Stimulated activated naive CD8-positive, alpha-beta T cell treated with anti-CD3 and anti-CD28 coated beads, Interleukin-15, amount 100 ng/mL, for 72 hours (primary cell): ENCODE measurements around the gene DDX20.

ENCODE experiments used
- ATAC-seq: fragments of 150-1000 bp; cut with Tn5 transposase; 2 replicates; pipeline ENCODE4 v1.10.0; 2021; ENCODE audit warnings: mild to moderate bottlenecking, moderate library complexity
- DNase-seq, 2 donors: peaks; one replicate each; pipeline ENCODE4 v3.0.0; 2021 to 2022
- H3K27ac Mint-ChIP-seq, 2 donors: one replicate each; pipeline ENCODE4 v1.8.0; 2022; ENCODE audit warnings: mild to moderate bottlenecking in 2 of 2, mixed read lengths in 2 of 2, moderate library complexity in 2 of 2
- H3K27me3 Mint-ChIP-seq: one replicate; pipeline ENCODE4 v1.8.0; 2022; ENCODE audit warnings: mixed read lengths
- H3K4me1 Mint-ChIP-seq: one replicate; pipeline ENCODE4 v1.8.0; 2022; ENCODE audit warnings: mild to moderate bottlenecking, mixed read lengths
- H3K4me3 Mint-ChIP-seq, 2 donors: one replicate each; pipeline ENCODE4 v1.8.0; 2022; ENCODE audit warnings: mild to moderate bottlenecking in 2 of 2, mixed read lengths in 2 of 2, moderate library complexity in 1 of 2
- H3K9me3 Mint-ChIP-seq, 2 donors: one replicate each; pipeline ENCODE4 v1.8.0; 2022; ENCODE audit warnings: mixed read lengths in 2 of 2

DDX20 gene

DNA sequence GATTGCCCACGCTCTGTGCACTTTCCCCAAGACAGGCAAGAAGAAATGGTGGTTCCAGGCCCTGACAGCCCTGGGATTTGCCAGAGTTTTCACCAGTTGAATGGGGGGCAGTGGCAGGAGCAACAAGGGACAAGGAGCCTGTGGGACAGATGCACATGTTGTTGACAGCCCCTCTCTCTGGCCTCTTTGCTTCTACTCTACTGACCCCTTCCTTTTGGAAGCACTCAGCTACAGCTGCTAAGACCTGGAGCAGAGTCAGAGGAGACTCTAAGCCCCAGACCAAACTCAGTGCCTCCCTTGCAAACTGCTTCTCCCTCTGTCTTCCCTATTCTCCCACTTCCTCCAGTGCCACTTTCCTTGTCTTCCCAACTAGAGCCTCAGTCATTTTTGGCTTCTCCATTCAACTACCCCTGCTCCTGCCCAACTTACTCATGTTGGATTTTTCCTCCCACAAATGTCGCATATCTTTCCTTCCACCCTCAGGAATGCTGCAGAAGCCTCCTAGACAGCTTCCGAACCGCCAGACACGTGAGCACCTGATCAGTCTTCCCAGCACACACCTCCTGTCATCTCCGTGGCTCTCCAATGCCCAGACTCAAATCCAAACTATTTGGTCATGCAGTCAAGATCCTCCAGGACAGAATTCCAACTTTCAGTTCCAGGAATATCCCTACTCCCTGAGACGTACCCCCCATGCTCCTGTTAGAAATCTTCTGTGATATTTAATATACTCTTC lies 25.6 kb upstream of the DDX20 start:
- peaks cover 6% of the 10 kb centered on the region for H3K4me1 Mint-ChIP-seq
- DNase-seq (no peak), ATAC-seq (no peak)
- no peak overlapping the region for H3K4me3 Mint-ChIP-seq
- no peaks in the 10 kb centered on the region for H3K27me3 Mint-ChIP-seq
- no peak overlapping the region for H3K27ac Mint-ChIP-seq
- no peaks in the 10 kb centered on the region for H3K9me3 Mint-ChIP-seq

DNA sequence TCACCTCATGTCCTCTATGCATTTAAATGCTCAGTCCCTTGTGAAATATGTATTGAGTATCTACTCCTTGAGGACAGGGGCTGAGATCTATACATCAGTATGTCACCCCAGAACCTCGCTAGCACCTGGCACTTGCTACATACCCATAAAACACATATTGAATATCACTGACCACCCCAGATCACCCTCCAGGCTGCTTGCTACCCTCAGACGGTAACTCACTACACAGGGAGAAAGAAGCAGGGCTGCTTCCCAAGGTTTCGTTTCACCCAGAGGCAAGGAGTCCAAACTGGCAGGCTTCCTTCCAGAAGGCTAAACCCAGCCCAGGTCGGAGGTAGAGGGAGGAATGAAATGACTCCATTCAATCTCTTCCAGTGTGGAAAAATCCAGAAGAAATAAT lies 25.0 kb upstream of the DDX20 start:
- ATAC-seq (no peak), DNase-seq (no peak)
- Mint-ChIP-seq H3K27ac (no peak overlapping the region), H3K4me3 (no peak overlapping the region), H3K27me3 (no peaks in the 10 kb centered on the region), H3K4me1 (peaks cover 6% of the 10 kb centered on the region), H3K9me3 (no peaks in the 10 kb centered on the region)

DNA sequence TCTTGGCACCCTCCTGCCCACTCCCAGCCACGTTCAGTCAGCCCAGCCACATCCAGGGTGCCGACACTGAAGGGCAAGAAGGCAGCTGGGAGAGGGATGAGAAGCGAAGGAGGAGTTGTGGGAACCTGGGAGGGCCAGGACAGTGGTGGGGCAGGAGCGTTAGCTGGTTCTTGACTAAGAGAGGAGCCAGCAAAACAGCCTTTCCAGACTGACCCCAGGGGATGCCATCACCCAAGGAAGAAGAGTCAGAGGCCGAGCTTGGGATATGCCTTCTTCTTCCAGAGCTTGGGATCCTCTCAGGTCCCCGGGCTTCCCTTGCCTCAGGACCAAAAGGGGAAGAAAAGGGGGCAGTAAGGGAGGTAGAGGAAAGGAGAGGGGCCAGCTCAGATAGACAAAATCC lies 23.7 kb upstream of the DDX20 start:
- no peak overlapping the region for H3K27ac Mint-ChIP-seq

DNA sequence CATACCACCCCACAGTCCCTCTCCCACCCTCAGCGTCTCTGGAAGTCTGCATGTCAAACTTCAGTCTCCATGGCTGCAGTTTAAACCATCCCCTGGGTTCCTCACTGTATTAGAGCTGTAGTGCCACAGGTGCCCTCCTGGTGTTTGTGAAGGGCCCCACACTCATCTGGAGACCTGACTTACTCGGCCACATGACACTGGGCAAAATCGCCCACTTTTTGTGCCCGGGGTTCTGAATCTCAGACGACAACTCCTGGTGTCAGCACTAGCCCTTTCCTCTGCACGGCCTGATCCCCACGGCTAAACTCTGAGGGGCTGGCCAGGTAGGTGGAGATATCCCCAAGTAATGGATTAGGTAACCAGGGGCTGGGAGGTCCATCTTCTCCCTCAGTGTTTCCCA lies 23.0 kb upstream of the DDX20 start:
- no peaks in the 10 kb centered on the region for H3K27me3 Mint-ChIP-seq
- peaks cover 11% of the 10 kb centered on the region for H3K4me1 Mint-ChIP-seq

More for the DNA sequence above, 23.7 kb upstream of the DDX20 start:
- Mint-ChIP-seq H3K4me1 (peaks cover 6% of the 10 kb centered on the region), H3K9me3 (no peaks in the 10 kb centered on the region), H3K4me3 (no peak overlapping the region), H3K27me3 (no peaks in the 10 kb centered on the region)
- DNase-seq (no peak), ATAC-seq (no peak)

DNA sequence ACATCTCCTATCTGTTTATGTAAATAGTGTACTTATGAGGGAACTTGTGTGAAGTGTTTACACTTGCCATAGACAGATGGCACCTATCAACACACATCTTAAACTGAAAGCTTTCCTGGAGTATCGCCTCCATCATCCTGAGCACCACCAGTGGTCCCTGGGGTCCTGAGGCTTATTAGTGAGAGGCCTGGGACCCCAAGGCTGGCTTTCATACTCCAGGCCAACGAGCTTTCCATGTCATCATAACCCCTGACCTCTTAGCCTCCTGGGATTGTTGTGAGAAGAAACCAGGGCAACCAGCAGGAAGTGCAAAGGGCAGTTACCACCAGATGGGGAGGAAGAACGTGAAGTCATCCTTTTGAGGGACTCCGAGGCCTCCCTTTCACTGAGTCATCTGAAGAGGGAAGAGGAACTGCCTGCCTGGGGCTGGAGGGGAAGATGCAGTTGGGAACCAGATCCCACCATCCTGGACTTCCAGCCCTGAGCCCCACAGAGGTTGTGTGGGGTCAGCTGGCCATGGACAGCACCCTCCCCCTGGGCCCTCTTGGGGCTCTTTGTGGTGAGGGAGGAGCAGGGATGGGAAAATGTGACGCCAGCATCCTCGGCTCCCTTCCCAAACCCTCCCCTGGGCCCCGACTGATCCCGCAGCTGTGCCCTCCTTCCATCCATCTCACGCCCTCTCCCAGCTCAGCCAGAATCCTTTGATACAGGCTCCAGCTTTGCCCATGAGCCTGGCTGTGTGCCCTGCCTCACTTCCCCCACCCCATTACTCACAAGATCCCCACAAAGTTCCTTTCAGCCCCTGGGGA lies 22.3 kb upstream of the DDX20 start:
- no peak for DNase-seq

More for the DNA sequence above, 23.0 kb upstream of the DDX20 start:
- DNase-seq: no peak
- ATAC-seq: no peak
- no peaks in the 10 kb centered on the region for H3K9me3 Mint-ChIP-seq
- no peak overlapping the region for H3K4me3 Mint-ChIP-seq
- H3K27ac Mint-ChIP-seq: no peak overlapping the region

DNA sequence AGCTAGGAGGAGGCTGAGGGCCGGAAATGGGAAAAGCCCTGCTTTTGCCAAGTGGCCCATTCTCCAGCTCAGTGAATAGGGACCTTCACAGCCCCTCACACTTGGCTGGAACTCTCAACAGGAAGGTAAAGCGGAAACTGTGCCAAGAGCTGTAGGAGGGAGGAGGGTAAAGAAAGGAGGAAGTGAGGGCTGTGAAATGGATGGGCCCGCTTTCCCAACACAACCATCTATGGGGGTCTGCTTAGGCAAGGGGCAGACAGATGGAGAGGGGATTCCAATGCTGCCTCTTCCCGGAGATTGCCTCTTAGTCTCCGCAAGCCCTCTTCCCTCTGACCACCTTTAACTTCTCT lies 21.7 kb upstream of the DDX20 start:
- no peaks in the 10 kb centered on the region for H3K9me3 Mint-ChIP-seq
- peaks cover 23% of the 10 kb centered on the region for H3K4me1 Mint-ChIP-seq
- no peak overlapping the region for H3K4me3 Mint-ChIP-seq
- H3K27me3 Mint-ChIP-seq: no peaks in the 10 kb centered on the region
- ATAC-seq (no peak), DNase-seq (no peak)
- no peak overlapping the region for H3K27ac Mint-ChIP-seq

More for the DNA sequence above, 22.3 kb upstream of the DDX20 start:
- Mint-ChIP-seq H3K27ac (peak overlapping the region in 1 of 2 donors; percentile 43), H3K27me3 (no peaks in the 10 kb centered on the region), H3K4me1 (peaks cover 17% of the 10 kb centered on the region), H3K9me3 (no peaks in the 10 kb centered on the region), H3K4me3 (no peak overlapping the region)
- no peak for ATAC-seq

DNA sequence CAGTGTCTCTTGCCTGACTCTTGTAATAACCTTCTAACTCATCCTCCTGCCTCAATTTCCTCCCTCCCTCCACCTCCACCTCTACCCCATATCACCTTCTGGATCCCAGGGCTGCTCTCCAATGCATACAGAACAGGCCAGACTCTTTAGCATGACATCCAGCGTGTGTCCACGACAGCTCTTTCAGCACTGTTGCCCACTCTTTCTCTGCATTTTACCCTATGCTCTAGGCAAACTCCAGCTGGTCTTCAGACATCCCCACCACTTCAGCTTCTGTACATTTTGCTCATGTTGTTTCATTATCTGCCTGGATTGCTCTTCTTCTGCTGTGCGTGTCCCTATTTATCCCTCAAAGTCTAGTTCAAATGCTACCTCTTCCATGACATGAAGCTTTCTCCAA lies 21.3 kb upstream of the DDX20 start:
- H3K4me1 Mint-ChIP-seq: peaks cover 24% of the 10 kb centered on the region
- no peaks in the 10 kb centered on the region for H3K9me3 Mint-ChIP-seq
- no peak overlapping the region for H3K27ac Mint-ChIP-seq
- DNase-seq (no peak), ATAC-seq (no peak)
- peaks cover under 1% of the 10 kb centered on the region for H3K27me3 Mint-ChIP-seq
- no peak overlapping the region for H3K4me3 Mint-ChIP-seq

DNA sequence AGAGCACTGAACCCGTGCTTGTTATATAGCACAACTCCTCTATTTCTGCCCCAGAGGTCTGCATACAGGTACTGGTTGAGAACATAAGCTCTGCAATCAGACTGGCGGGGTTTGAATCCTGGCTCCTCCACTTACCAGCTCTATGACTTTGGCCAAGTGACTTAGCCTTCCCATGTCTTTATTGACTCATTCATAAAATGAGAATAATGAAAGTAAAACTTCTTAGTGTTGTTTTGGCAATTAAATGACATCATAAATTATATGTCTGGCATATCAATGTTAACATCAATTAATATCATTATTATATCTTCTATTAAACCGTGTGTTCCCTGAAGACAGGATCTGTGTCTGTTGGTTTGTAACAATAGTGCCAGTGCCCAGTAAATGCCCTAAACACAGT lies 20.8 kb upstream of the DDX20 start:
- peaks cover 4% of the 10 kb centered on the region for H3K27me3 Mint-ChIP-seq
- no peak overlapping the region for H3K27ac Mint-ChIP-seq
- no peaks in the 10 kb centered on the region for H3K9me3 Mint-ChIP-seq
- ATAC-seq (no peak), DNase-seq (no peak)
- peaks cover 28% of the 10 kb centered on the region for H3K4me1 Mint-ChIP-seq
- no peak overlapping the region for H3K4me3 Mint-ChIP-seq

DNA sequence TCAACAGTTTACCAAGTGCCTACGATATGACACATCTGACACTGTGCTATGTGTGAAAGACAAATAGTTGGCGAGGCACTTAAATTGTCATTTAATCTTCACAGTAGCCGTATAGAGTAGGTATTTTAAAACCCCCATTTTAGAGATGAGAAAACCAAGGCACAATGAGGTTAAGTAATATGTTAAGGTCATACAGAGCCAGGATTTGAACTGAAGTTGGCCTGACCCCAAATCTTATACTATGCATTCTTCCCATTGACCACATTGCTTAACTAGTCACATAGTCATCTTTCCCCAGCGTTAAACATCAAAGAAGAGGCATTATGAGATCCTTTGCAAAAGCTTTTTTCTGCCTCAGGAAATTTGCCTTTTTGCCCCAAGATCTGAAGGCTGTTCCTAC lies 20.4 kb upstream of the DDX20 start:
- Mint-ChIP-seq H3K4me3 (no peak overlapping the region), H3K27ac (no peak overlapping the region), H3K4me1 (peaks cover 33% of the 10 kb centered on the region), H3K9me3 (no peaks in the 10 kb centered on the region), H3K27me3 (peaks cover 9% of the 10 kb centered on the region)
- ATAC-seq (no peak), DNase-seq (no peak)

DNA sequence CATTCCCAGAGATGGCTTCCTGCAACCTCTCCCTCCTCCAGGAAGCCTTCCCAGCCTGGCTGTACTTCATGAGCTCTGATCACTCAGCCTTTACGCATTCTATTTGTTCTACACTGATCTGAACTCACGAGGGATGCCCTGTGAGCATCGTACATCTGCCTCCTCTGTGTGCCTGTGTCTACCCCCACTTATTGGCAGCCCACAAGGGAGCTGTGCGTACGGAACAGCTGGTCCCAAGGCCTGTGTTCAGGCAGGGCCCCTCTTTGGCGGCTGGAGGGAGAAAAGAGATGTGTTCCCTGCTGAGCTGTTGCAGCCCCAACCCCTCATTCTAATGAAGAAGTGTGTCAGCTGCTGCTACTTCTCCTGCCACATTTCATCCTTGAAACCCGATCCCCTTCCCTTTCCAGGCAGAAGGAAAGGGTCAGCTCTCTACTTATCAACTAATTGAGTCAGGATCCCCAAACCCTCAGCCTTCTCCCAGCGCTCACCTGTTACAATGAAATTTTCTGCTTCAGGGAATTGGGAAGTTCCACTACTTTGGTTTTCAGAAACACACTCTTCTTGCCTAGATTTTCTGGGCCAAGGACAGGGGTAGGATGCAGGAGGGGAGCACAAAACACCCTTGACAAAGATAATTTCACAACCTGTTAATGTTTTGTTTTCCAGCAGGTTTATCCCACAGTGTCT lies 19.7 kb upstream of the DDX20 start:
- no peak for DNase-seq
- no peak overlapping the region for H3K4me3 Mint-ChIP-seq
- H3K27ac Mint-ChIP-seq: no peak overlapping the region
- H3K4me1 Mint-ChIP-seq: peaks cover 40% of the 10 kb centered on the region
- H3K27me3 Mint-ChIP-seq: peaks cover 16% of the 10 kb centered on the region
- ATAC-seq: no peak
- H3K9me3 Mint-ChIP-seq: no peaks in the 10 kb centered on the region

DNA sequence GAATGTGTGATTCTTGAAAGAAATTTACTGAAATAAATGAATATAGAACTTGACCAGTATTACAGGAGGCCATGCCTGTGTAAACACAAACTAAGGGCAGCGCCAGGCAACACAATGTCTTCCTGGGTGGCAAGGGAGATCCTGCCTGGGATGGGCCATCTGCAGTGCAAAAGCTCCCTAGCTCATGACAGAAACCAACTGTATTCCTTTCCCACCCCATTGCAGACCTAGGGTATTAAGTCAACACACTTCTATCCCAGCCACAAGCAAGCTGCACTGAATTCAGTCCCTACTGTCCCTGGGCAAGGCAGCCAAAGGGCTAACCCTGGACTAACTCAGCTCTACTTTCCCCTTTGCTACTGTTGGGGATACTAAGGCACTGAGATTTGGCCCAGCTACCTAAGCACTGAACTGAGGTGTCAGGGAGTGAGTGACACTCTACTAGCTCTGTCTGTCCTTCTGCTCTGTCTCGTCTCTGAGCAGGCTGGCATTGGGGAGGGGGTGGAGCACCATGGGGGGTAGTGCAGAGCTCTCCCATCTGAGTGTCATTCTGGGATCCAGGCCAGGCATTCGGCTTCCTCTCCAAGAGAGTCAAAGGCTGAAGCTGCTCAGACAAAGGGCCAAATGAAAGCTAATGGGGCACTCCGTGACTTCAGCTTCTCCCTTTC lies 19.0 kb upstream of the DDX20 start:
- DNase-seq: peak in 1 of 2 donors; percentile 6
- Mint-ChIP-seq H3K4me3 (no peak overlapping the region), H3K27me3 (peaks cover 23% of the 10 kb centered on the region), H3K4me1 (peaks cover 42% of the 10 kb centered on the region), H3K27ac (no peak overlapping the region), H3K9me3 (no peaks in the 10 kb centered on the region)
- no peak for ATAC-seq

DNA sequence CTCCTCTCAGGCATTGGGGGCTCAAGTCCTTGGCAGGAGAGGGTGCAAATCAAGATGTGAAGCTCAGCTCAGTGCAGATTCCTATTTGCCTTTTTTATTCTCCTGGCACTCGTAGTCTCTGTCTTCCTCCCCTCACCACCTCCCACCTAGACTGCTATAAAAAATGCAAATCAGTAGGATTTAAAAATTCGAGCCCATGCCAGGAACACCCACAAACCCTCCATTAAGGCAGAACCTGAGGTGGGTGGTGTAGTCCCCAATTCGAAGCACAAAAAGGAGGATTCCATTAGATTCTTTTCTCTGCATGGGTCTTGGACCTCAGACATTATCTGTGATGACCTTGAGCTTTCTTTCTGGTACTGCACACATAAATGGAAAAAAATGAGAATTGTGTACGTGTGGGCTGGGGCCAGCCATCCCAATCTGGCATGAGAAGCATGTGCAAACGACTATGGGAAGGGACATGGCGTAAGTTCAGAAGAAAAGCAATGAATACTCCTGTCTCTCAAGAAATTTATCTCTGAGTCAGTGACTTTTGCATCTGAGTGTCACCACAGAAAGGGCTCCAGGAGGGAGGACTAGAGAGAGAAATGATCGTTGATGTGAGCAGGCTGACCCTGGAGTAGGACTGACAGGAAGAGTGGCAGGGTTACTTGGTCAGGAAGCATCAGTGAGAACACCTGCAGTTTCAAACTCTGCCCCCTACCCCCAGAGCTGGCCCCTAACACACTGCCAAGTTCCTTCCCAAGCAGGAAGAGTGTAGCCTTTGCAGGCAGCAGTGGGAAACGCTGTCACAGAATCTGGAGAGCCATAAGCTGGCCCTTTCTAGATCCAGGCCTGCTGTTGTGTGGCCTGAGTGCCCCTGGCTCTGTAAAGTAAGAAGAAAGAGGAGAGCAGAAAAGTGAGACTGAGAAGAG lies 18.2 kb upstream of the DDX20 start:
- H3K9me3 Mint-ChIP-seq: no peaks in the 10 kb centered on the region
- peaks cover 42% of the 10 kb centered on the region for H3K4me1 Mint-ChIP-seq
- no peak for ATAC-seq
- no peak for DNase-seq
- H3K27ac Mint-ChIP-seq: peak overlapping the region in 1 of 2 donors; percentile 6
- H3K4me3 Mint-ChIP-seq: peak overlapping the region; percentile 87 to 92
- peaks cover 31% of the 10 kb centered on the region for H3K27me3 Mint-ChIP-seq

DNA sequence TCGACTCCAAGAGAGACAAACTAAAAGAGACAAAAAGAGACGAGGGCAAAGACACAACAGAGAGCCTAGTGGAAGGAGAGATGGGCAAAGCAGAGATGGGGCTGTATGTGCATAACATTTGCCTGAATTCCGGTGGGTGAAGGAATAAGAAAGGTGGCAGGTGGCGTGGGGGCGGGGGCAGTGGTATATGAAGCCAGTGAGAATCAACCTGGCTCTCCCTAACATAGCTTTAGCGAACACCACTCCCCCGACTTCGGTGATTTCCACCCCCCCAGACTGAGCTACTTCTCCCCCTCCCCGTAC lies 17.6 kb upstream of the DDX20 start:
- Mint-ChIP-seq H3K4me3 (peak overlapping the region; percentile 87 to 92), H3K27me3 (peaks cover 34% of the 10 kb centered on the region), H3K4me1 (peaks cover 42% of the 10 kb centered on the region), H3K9me3 (no peaks in the 10 kb centered on the region), H3K27ac (peak overlapping the region in 1 of 2 donors; percentile 6)
- ATAC-seq (no peak), DNase-seq (peak in 1 of 2 donors; percentile 8)

DNA sequence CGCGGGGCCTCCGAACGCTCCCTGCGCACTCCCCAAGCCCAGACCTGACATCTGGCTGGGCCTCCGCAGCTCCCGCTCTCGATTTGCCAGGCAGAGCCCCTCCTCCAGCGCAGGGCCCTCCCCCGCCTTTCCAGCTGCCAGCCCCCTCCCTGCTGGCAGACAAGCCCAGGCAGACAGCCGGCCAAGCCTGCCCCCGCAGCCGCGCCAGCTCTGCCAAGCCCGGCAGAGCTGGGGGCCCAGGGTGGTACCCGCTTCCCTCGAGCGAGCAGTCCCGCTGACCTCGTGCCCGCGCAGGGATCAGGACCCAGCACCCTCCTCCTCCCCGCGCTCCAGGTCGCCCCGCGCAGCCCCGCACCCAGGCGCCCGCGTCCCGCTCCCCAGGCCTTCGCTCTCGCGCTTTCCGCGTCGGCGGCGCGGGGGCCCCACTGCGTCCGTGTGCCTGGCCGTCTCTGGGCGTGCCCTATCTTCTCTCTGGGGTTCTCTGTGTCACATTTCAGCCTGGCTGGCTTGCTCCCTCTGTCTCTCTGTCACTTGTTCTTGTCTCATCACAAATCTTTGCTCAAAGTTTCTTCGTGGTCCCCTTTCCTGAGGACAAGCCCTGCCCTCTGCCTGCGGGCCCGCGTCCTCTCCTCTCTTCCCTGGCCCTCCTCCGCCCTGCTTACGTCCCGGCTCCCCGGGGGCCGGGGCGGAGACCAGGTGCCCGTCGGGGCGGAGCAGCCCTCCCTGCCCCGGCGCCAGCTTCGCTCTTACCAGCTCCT lies 17.1 kb upstream of the DDX20 start:
- no peaks in the 10 kb centered on the region for H3K9me3 Mint-ChIP-seq
- peak overlapping the region; percentile 48 to 77 for H3K27ac Mint-ChIP-seq
- ATAC-seq (peak; percentile 68), DNase-seq (peak; percentile 61 to 72)
- peak overlapping the region; percentile 87 to 92 for H3K4me3 Mint-ChIP-seq
- H3K4me1 Mint-ChIP-seq: peaks cover 40% of the 10 kb centered on the region
- H3K27me3 Mint-ChIP-seq: peaks cover 37% of the 10 kb centered on the region
